Activated CD4-positive, alpha-beta memory T cell treated with anti-CD3 and anti-CD28 coated beads, Interleukin-2, amount 10 ng/mL, durations not matched to agents 7 days and 5 days (primary cell): Measurements from ENCODE around the gene DOK7. TPM values are rescaled to one million over a fixed set of nuclear protein-coding genes. Genes with fewer than 3 reads are reported as not detected.
"Not testable (repeated sequence)": the region's sequence is repeated elsewhere in the genome, so short reads cannot be mapped to it uniquely, and the experiment has no call there.

Source experiments
- CTCF ChIA-PET: fragments of 350-600 bp; sonication (Branson Sonifier 250); formaldehyde crosslinking; loops from one replicate; lab custom pipeline; 2021; ENCODE audit warnings: antibody characterized with exemption, inconsistent platforms; lab: Charles Lee
- POLR2A ChIA-PET: fragments of 350-600 bp; sonication (Branson Sonifier 250); formaldehyde crosslinking; loops from one replicate; lab custom pipeline; 2021; ENCODE audit warnings: antibody characterized with exemption; lab: Charles Lee
- DNase-seq: peaks from one replicate; pipeline ENCODE4 v3.0.0-alpha.2; 2020
- H3K27ac Mint-ChIP-seq: one replicate; pipeline ENCODE4 v1.8.0; 2021; ENCODE audit warnings: mild to moderate bottlenecking, mixed read lengths
- H3K27me3 Mint-ChIP-seq: one replicate; pipeline ENCODE4 v1.8.0; 2021; ENCODE audit warnings: mixed read lengths
- H3K36me3 Mint-ChIP-seq: one replicate; pipeline ENCODE4 v1.8.0; 2021; ENCODE audit warnings: low read depth, mixed read lengths
- H3K4me1 Mint-ChIP-seq: one replicate; pipeline ENCODE4 v1.8.0; 2021; ENCODE audit warnings: mixed read lengths
- H3K4me3 Mint-ChIP-seq: one replicate; pipeline ENCODE4 v1.8.0; 2021; ENCODE audit warnings: mild to moderate bottlenecking, mixed read lengths
- H3K9me3 Mint-ChIP-seq: one replicate; pipeline ENCODE4 v1.8.0; 2021; ENCODE audit warnings: mixed read lengths
- total RNA-seq, 2 experiments: library from RNA; stranded (reverse); gene quantifications; one replicate each; pipeline ENCODE4 v1.2.3, GENCODE V29; 2021

The DOK7 gene
- total RNA-seq, 2 experiments from 2014 or later, result not detected

DNA sequence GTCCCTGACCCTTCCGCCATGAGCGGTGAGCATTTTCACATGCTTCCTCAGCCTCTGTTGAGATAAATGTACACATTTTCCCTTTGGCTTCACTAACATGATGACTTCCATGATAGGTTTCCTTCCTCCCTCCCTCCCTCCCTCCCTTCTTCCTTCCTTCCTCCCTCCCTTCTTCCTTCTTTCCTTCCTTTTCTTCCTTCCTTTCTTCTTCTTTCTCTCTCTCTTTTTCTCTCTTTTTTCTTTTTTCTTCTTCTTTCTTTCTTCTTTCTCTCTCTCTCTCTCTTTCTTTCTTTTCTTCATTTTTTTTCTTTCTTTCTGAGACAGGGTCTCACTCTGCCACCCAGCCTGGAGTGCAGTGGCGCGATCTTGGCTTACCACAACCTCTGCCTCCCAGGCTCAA is 12.5 kb upstream of the DOK7 start:
- Mint-ChIP-seq H3K4me3 (no peak overlapping the region), H3K36me3 (no peaks in the 10 kb centered on the region), H3K27ac (no peak overlapping the region), H3K9me3 (no peaks in the 10 kb centered on the region), H3K4me1 (no peaks in the 10 kb centered on the region), H3K27me3 (peaks cover 2% of the 10 kb centered on the region)
- CTCF ChIA-PET, result no interaction called here
- DNase-seq, result no peak
- POLR2A ChIA-PET, result no interaction called here

GRCh38 chr4:3451956-3452355 is 11.2 kb upstream of the DOK7 start:
- peaks cover 2% of the 10 kb centered on the region for H3K27me3 Mint-ChIP-seq
- POLR2A ChIA-PET, result no interaction called here

DNA sequence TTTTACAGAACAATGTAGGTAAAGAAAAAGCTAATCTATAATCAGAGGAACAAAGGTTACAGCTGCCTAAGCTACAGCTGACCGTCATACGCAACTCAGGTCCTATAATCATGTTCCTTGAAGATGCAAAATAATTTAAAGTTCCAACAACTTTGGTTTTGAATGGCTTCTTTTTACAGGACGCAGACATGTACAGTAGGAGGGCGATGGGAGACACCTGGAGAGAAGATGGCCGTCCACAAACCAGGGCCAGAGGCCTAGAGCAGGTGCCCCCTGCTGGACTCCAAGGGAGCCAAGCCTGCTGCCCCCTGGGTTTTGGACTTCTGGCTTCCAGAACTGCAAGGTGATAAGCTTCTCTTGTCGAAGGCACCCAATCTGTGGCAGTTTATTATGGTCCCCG is 10.7 kb upstream of the DOK7 start:
- Mint-ChIP-seq H3K36me3 (no peaks in the 10 kb centered on the region), H3K4me1 (no peaks in the 10 kb centered on the region), H3K27me3 (peaks cover 2% of the 10 kb centered on the region), H3K9me3 (no peaks in the 10 kb centered on the region), H3K4me3 (no peak overlapping the region), H3K27ac (no peak overlapping the region)
- ChIA-PET POLR2A (no interaction called here), CTCF (no interaction called here)
- DNase-seq, result no peak

More at GRCh38 chr4:3451956-3452355, 11.2 kb upstream of the DOK7 start:
- Mint-ChIP-seq H3K27ac (no peak overlapping the region), H3K9me3 (no peaks in the 10 kb centered on the region), H3K36me3 (no peaks in the 10 kb centered on the region), H3K4me1 (no peaks in the 10 kb centered on the region), H3K4me3 (no peak overlapping the region)
- CTCF ChIA-PET, result no interaction called here
- DNase-seq, result no peak

DNA sequence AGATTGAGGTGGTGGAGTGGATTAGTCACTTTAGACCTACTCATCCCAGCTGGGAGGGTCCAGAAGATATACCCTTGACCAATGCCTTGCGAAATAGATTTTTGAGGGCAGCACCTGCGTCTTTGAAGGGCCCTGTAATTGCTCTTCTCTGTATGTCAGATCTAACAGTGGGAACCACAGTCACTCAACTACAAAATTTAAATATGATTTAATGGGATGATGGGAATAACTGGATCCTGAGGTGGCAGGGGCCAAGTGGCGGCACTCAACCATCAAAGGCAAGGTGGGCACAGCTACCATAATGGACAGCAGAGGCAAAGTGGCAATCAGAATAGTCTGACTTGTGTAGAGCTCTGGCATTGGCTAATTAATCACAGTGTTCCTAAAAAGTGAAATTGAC is 7.5 kb upstream of the DOK7 start:
- POLR2A ChIA-PET, H3K9me3 Mint-ChIP-seq, H3K27ac Mint-ChIP-seq, H3K36me3 Mint-ChIP-seq, DNase-seq, H3K27me3 Mint-ChIP-seq, H3K4me3 Mint-ChIP-seq, CTCF ChIA-PET, H3K4me1 Mint-ChIP-seq: not testable (repeated sequence)

GRCh38 chr4:3458371-3458770 is 4.7 kb upstream of the DOK7 start:
- Mint-ChIP-seq H3K27ac (no peak overlapping the region), H3K4me3 (no peak overlapping the region), H3K36me3 (no peaks in the 10 kb centered on the region), H3K27me3 (peaks cover 14% of the 10 kb centered on the region), H3K9me3 (no peaks in the 10 kb centered on the region), H3K4me1 (no peaks in the 10 kb centered on the region)
- CTCF ChIA-PET, result no interaction called here
- POLR2A ChIA-PET, result no interaction called here
- DNase-seq, result no peak

DNA sequence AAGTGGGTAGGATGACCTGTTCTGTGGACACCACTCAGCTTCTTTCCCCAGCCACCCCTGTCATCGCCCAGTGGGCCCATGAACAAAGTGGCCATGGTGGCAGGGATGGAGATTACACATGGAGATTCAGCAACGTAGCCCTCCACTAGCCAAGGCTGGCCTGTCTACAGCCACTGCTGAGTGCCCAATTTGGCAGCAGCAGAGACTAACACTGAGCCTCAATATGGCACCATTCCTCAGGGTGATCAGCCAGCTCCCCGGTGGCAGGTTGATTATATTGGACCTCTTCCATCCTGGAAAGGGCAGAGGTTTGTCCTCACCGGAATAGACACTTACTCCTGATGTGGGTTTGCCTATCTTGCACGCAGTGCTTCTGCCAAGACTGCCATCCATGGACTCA is 4.0 kb upstream of the DOK7 start:
- not testable (repeated sequence) for H3K36me3 Mint-ChIP-seq

DNA sequence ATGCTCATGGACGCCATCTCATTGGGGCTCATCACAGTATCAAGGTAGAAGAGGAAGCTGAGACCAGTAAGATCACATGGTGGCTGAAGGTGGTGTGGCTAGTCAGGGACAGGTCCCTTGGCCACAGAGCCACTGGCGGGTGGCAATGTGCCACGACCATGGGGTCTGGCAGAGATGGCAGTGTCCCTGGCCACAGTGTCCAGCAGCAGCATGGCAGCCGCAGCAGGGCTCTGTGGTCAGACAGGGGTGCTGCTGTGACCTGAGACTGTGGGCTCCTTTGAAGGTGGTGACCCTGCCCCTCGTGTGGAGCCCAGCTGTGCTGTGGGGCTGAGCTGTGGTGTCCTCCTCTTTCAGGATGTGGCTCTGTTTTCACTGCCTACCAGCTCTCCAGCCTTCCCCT is 2.2 kb upstream of the DOK7 start:
- no peak for DNase-seq
- no peaks in the 10 kb centered on the region for H3K36me3 Mint-ChIP-seq
- ChIA-PET CTCF (no interaction called here), POLR2A (no interaction called here)
- no peaks in the 10 kb centered on the region for H3K9me3 Mint-ChIP-seq
- no peaks in the 10 kb centered on the region for H3K4me1 Mint-ChIP-seq
- no peak overlapping the region for H3K27ac Mint-ChIP-seq
- no peak overlapping the region for H3K4me3 Mint-ChIP-seq
- H3K27me3 Mint-ChIP-seq, result peaks cover 25% of the 10 kb centered on the region

More for the DNA sequence above, 4.0 kb upstream of the DOK7 start:
- peaks cover 14% of the 10 kb centered on the region for H3K27me3 Mint-ChIP-seq
- H3K4me1 Mint-ChIP-seq, H3K27ac Mint-ChIP-seq, CTCF ChIA-PET, POLR2A ChIA-PET, DNase-seq, H3K4me3 Mint-ChIP-seq, H3K9me3 Mint-ChIP-seq: not testable (repeated sequence)

DNA sequence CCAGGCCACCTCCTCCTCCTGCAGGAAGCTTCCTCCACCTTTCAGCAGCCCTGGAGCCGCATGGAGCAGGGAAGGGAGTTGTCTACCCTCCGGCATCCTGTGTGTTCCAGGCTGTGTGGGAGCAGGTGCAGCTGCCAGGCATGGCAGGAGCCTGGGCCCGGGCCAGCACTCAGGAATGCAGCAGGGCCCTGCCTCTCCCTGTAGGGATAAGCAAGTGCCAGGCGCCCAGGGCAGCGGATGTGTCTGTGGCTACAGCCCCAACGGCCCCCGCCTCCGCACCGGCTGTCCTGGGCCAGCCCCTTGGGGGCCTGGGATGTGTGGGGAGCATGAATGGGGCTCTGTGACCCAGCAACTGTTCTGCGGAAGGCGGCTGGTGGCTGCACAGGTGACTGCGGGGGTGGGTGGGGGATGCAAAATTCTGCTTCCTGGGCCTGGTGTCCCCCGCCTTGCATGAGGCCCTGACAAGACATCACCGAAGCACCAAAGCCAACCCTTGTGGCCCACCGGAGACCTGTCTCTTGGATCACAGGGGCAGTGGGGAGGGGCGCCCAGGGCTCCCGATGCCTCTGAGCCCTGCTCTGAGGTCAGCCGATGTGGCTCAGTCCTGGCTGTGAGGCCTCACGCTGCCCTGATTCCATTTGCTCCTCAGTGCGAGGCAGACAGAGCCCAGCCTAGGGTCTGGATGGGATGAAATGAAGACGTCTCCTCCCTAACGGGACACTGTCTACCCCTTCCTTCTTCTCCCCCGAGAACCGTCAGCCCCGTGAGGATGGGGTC is 1.4 kb upstream of the DOK7 start:
- Mint-ChIP-seq H3K9me3 (no peaks in the 10 kb centered on the region), H3K4me1 (no peaks in the 10 kb centered on the region), H3K4me3 (no peak overlapping the region), H3K27ac (no peak overlapping the region), H3K36me3 (no peaks in the 10 kb centered on the region), H3K27me3 (peaks cover 25% of the 10 kb centered on the region)
- ChIA-PET CTCF (no interaction called here), POLR2A (no interaction called here)
- DNase-seq, result no peak

- POLR2A ChIA-PET, result no interaction called here
- no peak overlapping the region for H3K4me3 Mint-ChIP-seq
- no peaks in the 10 kb centered on the region for H3K36me3 Mint-ChIP-seq
Observed at GRCh38 chr4:3462321-3462789, 751 bp upstream of the DOK7 start.

DNA sequence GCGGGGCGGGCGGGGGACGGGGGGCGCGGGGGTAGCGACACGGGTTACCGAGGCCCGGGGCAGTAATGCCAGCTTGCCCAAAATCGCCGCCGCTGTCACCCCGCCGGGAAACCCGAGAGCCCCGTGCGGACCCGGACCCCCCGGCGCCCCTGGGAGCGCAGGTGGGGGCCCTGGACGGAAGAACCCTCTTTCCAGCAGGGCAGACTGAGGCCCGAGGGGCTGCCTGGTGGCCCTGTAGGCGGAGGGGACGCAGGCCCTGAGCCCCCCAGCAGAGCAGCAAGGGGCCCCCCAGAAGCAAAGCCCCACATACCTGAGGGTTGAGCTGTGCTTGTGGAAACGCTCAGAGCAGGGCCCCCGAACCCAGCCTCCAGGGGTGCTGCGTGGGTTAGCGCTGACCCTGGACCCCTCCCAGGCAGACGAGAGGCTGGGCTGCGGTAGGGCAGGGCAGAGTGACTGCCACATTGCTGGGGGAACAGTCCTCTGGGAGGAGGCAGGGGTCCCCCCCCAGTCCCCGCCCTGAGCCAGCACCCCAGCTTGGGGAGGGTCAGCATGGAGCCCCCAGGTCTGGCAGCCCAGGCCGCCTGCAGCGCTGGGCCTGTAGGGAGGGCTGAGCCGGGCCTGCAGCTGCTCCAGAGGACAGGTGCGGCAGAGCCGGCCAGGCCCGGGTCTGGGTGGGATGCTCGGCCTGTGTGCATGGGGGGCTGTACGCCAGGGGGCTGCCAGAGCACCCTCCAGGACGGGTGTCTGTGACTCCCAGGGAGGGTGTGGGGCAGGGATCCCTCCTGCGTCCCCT is 646 bp downstream of the DOK7 start:
- no peaks in the 10 kb centered on the region for H3K9me3 Mint-ChIP-seq
- H3K4me1 Mint-ChIP-seq, result no peaks in the 10 kb centered on the region
- ChIA-PET POLR2A (no interaction called here), CTCF (no interaction called here)
- H3K27ac Mint-ChIP-seq, result no peak overlapping the region
- H3K4me3 Mint-ChIP-seq, result no peak overlapping the region
- H3K36me3 Mint-ChIP-seq, result no peaks in the 10 kb centered on the region
- no peak for DNase-seq
- peaks cover 23% of the 10 kb centered on the region for H3K27me3 Mint-ChIP-seq

More at GRCh38 chr4:3462321-3462789, 751 bp upstream of the DOK7 start:
- CTCF ChIA-PET, result no interaction called here
- Mint-ChIP-seq H3K9me3 (no peaks in the 10 kb centered on the region), H3K27me3 (peaks cover 25% of the 10 kb centered on the region), H3K27ac (no peak overlapping the region), H3K4me1 (no peaks in the 10 kb centered on the region)
- DNase-seq, result no peak

DNA sequence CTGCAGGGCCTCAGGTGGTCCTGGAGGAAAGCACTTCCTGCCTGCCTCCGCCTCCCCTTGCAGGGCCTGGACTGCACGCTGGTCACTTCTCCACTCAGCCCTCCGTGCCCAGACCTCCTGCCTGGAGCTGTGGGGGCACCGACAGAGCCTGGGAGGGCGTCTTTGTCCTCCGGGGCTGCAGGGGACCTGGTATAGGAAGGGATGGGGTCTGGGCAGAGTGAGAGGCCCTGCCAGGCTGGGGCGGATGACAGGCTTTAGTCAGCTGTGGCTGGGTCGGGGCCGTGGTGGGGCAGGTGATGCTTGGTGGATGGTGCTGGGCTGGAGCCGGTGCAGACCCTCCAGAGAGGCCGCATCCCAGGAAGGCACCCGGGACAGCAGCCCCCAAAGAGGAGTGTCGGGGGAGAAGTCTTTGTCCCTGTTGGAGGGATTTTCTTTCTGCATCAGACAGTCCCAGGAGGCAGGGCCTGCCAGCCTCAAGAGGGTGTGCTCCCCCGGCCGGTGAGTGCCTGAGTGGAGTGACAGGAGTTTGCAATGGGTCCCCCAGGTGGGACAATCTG is 1.3 kb downstream of the DOK7 start:
- ChIA-PET CTCF (no interaction called here), POLR2A (no interaction called here)
- no peak for DNase-seq
- H3K36me3 Mint-ChIP-seq, result no peaks in the 10 kb centered on the region
- H3K27ac Mint-ChIP-seq, result no peak overlapping the region
- H3K4me3 Mint-ChIP-seq, result no peak overlapping the region
- H3K4me1 Mint-ChIP-seq, result no peaks in the 10 kb centered on the region
- no peaks in the 10 kb centered on the region for H3K9me3 Mint-ChIP-seq
- peaks cover 23% of the 10 kb centered on the region for H3K27me3 Mint-ChIP-seq

GRCh38 chr4:3464911-3465697 is 2.0 kb downstream of the DOK7 start:
- peaks cover 22% of the 10 kb centered on the region for H3K27me3 Mint-ChIP-seq
- H3K4me3 Mint-ChIP-seq, result no peak overlapping the region
- no peak overlapping the region for H3K27ac Mint-ChIP-seq
- CTCF ChIA-PET, result no interaction called here
- POLR2A ChIA-PET, result no interaction called here
- no peak for DNase-seq
- H3K4me1 Mint-ChIP-seq, result no peaks in the 10 kb centered on the region
- H3K9me3 Mint-ChIP-seq, result no peaks in the 10 kb centered on the region
- H3K36me3 Mint-ChIP-seq, result no peaks in the 10 kb centered on the region
